Adrenal gland (tissue), 5 donors: Measurements from ENCODE around the gene ABHD17A.
A peak's percentile ranks its signal among the peaks of the same experiment; 100 is the strongest.

Experiments used
- POLR2A ChIP-seq, 2 donors: fragments of 450-650 bp; IDR thresholded peaks; one replicate each; pipeline ENCODE4 v1.6.1; 2017; ENCODE audit warnings: antibody characterized with exemption in 2 of 2, mild to moderate bottlenecking in 2 of 2, moderate library complexity in 1 of 2
- TF ChIP-seq, protein P1 (sequence below), 6 experiments: fragments of 450-650 bp in 4 of 6; fragments of 200-600 bp in 2 of 6; sonication (generic) in 1 of 6; IDR thresholded peaks; 1 replicate in 5 of 6; 2 replicates in 1 of 6; pipeline versions ENCODE4 v1.5.1 to v1.8.0; 2016 to 2021; ENCODE audit warnings: antibody characterized with exemption in 6 of 6, mild to moderate bottlenecking in 2 of 6, moderate library complexity in 1 of 6
- donor health status: DM: no; HTN: no; CAD: no.

- TF ChIP-seq, protein P1, sequence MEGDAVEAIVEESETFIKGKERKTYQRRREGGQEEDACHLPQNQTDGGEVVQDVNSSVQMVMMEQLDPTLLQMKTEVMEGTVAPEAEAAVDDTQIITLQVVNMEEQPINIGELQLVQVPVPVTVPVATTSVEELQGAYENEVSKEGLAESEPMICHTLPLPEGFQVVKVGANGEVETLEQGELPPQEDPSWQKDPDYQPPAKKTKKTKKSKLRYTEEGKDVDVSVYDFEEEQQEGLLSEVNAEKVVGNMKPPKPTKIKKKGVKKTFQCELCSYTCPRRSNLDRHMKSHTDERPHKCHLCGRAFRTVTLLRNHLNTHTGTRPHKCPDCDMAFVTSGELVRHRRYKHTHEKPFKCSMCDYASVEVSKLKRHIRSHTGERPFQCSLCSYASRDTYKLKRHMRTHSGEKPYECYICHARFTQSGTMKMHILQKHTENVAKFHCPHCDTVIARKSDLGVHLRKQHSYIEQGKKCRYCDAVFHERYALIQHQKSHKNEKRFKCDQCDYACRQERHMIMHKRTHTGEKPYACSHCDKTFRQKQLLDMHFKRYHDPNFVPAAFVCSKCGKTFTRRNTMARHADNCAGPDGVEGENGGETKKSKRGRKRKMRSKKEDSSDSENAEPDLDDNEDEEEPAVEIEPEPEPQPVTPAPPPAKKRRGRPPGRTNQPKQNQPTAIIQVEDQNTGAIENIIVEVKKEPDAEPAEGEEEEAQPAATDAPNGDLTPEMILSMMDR (IDR thresholded peaks at IDR 0.05): no peak
- TF ChIP-seq POLR2A (IDR thresholded peaks at IDR 0.05): peak in 1 of 2 donors; percentile 42
Measured at GRCh38 chr19:1847684-1848398, 37.5 kb downstream of the ABHD17A start.
